Hematopoietic multipotent progenitor cell treated with erythropoietin and hydrocortisone succinate and interleukin-3 and kit ligand, for 6 days (in vitro differentiated cells): ENCODE results near the gene FOXRED2.
"Not testable (repeated sequence)": the region's sequence is repeated elsewhere in the genome, so short reads cannot be mapped to it uniquely, and the experiment has no call there.

Experiments
- DNase-seq: peaks from one replicate; pipeline ENCODE4 v3.0.0-alpha.2; 2015

Gene FOXRED2

DNA sequence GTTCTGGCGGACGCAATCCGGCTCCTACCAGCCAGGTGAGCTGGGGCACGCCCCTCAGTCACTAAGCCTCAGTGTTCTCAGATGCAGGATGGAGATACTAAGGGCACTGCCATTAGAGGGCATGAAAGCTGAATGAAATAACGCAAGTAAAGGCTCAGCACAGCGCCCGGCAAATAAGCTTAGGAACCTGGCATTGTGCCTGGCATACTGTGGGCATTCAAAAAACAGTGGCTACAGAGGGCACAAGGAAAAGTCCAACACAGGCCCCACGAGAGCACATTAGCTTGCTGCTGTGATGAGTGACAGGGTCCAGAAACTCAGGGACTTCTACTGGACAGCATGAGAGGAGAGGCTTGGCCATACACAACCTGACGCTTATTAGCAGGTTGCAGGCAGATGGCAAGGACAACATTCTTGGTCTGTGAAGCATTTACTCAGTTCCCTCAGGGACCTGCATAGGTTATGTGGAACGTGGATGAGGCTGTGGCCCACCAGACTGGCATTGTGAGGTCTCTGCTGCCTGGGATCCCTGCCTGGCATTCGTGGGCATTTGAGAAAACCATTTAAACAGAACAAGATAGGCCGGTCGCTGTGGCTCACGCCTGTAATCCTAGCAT is 37.6 kb downstream of the FOXRED2 start:
- no peak for DNase-seq

GRCh38 chr22:36467946-36468345 is 38.9 kb downstream of the FOXRED2 start:
- DNase-seq: peak; percentile 84

DNA sequence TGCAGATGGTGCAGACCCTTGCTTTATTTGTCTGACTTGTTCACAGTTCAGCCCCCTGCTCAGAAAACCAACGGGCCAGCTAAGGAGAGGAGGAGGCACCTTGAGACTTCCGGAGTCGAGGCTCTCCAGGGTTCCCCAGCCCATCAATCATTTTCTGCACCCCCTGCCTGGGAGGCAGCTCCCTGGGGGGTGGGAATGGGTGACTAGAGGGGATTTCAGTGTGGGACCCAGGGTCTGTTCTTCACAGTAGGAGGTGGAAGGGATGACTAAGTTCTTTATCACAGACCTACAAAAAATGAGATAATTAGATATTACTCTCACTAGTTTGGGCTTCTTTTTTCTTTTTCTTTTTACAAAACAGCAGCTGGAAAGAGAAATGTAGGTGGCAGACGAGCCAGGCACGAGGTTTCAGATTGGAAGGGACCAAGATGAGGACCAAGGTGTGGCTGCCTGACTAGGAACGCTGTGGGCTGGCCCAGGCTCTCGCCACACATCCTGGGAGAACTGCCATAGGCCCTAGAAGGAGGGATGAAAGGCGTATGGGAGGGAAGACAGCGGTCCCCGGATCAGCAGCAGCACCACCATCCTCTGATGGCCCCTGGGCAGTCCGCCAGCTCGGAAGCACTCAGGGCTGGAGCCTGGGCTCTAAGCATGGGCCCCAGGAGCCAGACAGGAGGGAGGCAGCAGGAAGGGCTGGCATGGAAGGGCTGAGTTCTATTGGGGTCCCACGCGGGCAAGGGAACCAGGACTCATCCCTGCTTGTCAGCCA is 39.6 kb downstream of the FOXRED2 start:
- no peak for DNase-seq

- DNase-seq: no peak
Observed at GRCh38 chr22:36466258-36466657, 40.6 kb downstream of the FOXRED2 start.

DNA sequence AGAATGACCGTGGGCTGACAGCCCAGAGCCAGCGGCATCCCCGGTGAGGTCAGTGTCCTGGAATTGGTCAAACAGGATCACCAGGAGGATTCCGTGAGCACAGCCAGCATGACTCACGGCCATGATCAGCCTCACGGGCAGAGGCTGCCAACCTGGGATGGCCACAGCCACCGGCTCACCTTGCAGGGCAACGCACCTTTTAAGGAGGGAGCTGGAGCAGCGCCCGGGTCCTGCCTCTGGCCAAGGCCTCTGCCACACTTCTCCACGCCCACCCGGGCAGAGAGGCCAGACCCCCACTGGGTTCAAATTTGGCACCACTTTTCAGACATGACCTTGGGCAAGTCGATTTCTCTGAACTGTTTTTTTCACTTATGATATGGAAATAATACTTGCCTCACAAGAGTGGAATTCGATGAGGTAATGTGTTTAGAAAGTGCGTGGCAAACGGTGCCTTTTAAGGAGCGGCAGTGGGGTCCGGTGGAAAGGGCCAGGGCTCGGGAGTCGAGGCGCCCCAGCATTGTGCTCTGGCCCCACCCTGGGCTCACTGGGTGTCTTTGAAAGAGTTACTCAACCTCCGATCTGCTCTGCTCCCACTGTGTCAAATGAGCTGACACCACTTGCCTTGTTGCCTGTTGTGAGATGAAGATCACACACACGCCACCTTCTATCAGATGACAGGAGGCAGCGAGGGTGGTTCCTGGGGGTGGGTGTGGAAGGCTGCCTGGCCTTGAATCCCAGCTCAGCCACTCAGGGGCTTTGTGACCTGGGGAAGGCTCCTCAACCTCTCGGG is 41.4 kb downstream of the FOXRED2 start:
- no peak for DNase-seq

DNA sequence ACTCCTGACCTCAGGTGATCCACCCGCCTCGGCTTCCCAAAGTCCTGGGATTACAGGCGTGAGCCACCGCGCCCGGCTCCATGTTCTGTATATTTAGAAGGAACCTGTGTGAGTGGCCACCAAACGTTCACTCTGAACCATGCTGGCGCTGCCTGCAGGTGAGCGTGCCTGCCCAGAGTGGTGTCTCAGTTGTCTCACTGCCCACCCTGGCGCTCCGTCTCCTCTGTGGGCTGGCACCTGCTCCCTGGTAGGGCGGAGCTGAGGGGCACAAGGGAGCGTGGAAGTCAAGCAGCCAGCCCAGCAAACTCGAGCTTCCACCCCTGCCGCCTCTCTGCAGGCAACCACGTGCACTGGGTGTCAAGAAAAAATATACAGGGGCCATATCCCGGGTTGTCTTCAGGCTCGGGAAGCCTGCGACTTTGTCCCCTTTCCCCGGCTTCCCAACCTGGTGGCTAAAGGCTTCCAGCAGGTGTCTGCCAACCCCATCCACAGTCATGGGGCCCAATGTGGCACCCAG is 42.1 kb downstream of the FOXRED2 start:
- no peak for DNase-seq

GRCh38 chr22:36463783-36464184 is 43.1 kb downstream of the FOXRED2 start:
- DNase-seq: no peak

DNA sequence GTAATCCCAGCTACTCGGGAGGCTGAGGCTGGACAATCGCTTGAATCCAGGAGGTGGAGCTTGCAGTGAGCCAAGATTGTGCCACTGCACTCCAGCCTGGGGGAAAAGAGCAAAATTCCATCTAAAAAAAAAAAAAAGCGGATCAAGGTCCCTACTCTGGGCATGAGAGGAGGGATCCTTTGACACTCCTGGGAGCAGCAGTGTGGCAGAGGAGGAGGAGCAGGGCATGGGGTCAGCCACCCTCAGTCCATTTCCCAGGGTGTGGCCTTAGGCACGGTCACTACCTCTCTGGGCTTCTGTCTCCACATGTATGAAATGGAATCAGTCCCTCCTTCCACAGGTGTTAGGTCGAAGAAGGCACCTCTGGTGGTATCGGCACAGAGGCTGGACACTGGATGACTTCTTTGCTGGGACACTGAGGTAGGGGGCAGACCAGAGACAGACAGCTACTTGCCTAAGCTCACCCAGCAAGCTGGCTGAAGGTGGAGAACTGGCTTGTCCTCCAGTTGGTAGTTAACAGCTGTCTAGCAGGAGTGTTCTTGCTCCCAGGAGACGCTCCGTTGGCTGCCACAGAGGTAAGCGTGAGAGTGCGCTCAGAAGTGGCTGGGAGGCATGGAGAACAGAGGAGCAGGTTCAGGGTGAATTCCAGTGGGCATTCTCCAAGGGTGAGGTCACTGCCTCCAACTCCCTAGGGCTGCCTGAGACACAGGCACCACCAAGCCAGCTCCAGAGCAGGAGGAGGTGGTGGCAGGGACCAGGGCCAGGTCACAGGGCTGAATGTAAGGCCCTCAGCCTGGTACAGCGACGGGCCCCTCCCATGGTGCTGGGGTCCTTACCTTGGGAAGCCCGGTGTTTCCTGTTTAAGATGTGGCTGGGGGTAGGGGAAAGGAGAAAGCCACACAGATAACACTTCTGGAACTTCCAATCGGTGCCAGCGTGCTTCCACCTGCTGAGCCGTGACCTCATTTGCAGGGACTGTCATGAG is 44.9 kb downstream of the FOXRED2 start:
- no peak for DNase-seq

GRCh38 chr22:36460202-36460601 is 46.6 kb downstream of the FOXRED2 start:
- no peak for DNase-seq

GRCh38 chr22:36457688-36458450 is 49.0 kb downstream of the FOXRED2 start:
- DNase-seq: no peak

DNA sequence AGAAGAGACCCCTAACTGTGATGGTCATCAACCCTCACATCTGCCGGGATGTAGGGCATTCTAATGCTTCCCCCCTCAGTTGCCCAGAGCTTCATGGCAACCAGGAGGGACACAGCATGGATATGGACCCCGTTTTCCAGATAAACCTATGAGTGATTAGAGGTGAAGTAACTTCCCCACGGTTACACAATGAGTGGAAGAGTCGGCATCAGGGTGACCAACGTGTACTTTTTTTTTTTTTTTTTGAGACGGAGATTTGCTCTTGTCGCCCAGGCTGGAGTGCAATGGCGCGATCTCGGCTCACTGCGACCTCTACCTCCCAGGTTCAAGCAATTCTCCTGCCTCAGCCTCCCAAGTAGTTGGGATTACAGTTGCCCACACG is 50.4 kb downstream of the FOXRED2 start:
- DNase-seq: no peak

- no peak for DNase-seq
Observed at GRCh38 chr22:36455571-36456463, 51.0 kb downstream of the FOXRED2 start.

GRCh38 chr22:36454916-36455570 is 51.8 kb downstream of the FOXRED2 start:
- DNase-seq: peak; percentile 98

DNA sequence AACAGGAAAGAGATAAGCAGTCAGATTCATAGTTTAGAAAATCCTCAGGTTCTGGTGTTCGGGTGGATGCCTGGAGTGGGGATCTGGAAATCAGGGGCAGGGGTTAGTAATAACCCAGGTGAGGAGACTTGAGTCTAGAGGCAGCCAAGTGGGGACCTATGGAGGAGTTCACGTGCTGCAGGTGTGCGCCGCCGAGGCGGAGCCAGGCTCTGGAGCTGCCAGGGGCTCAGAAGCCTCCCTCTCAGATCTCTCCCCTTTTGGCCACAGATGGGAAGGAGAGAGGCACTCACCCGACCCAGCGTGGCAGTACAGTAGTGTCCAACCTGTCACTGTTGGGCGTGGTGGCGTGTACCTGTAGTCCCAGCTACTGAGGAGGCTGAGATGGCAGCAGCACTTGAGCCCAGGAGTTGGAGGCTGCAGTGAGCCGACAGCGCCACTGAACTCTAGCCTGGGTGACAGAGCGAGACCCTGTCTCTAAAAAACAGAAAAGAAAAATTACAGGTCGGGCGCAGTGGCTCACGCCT is 52.9 kb downstream of the FOXRED2 start:
- no peak for DNase-seq

GRCh38 chr22:36452978-36453607 is 53.7 kb downstream of the FOXRED2 start:
- not testable (repeated sequence) for DNase-seq

DNA sequence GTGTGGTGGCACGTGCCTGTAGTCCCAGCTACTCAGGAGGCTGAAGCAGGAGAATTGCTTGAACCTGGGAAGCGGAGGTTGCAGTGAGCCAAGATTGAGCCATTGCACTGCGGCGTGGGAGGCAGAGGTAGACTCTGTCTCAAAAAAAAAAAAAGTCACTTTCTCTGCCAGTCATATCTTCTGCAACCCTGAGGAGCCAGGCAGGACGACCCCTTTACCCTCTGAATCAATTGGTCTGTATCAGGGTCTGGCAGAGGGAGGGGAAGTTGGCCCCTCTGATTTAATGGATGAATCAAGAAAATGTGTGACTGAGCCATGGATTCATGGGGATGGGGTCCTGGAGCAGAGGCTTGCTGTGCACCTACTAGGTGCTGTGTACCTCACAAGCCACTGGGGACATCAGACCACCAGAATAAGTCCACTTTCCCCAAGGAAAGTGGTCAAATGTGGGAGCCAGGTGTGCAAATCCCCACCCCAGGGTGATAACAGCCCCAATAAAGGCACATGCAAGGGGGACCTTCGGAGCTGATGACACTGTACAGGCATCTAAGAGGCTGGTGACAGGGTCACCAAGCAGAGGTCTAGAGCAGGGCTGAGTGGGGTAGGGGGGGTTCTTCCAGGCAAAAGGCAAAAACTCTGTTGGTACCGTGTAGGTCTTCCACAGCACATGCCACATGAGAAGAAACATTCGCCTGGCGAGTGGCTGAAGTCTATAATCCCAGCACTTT is 54.4 kb downstream of the FOXRED2 start:
- DNase-seq: no peak

DNA sequence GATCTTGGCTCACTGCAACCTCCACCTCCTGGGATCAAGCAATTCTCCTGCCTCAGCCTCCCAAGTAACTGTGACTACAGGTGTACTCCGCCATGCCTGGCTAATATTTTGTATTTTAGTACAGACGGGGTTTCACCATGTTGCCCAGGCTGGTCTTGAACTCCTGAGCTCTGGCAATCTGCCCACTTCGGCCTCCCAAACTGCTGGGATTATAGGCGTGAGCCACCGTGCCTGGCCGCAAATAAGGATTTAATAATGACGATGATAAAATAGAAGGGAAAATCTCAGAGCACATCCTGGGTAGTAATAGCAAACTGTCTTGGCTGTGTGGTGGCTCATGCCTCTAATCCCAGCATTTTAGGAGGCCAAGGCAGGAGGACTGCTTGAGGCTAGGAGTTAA is 55.9 kb downstream of the FOXRED2 start:
- not testable (repeated sequence) for DNase-seq

GRCh38 chr22:36449596-36450175 is 57.2 kb downstream of the FOXRED2 start:
- DNase-seq: no peak
